Keratinocyte (primary cell): ENCODE results near the gene MARCHF10. TPM values are rescaled to one million over a fixed set of nuclear protein-coding genes. Genes with fewer than 3 reads are reported as not detected.

Experiments
- DNase-seq: peaks from one replicate; pipeline ENCODE4 v3.0.0-alpha.2; 2011; ENCODE audit warnings: low read depth, missing footprints, low spot score
- FAIRE-seq: peaks from 2 replicates; lab custom pipeline; 2011; peaks lifted over from hg19 to GRCh38; lab: Jason Lieb, UNC
- H2AFZ ChIP-seq: 2 replicates; pipeline ENCODE4 v1.6.0; 2012; ENCODE audit warnings: low read length, control low read depth, inconsistent platforms; ENCODE audit not compliant: control insufficient read depth
- H3K27ac ChIP-seq: 2 replicates; pipeline ENCODE4 v1.5.1; 2011; ENCODE audit warnings: low read length; ENCODE audit not compliant: control insufficient read depth, insufficient read depth
- H3K27me3 ChIP-seq: 3 replicates; pipeline ENCODE4 v1.6.0; 2011; ENCODE audit warnings: low read length; ENCODE audit not compliant: control insufficient read depth, insufficient read depth; ENCODE audit errors: extremely low read depth
- H3K36me3 ChIP-seq, 2 experiments: 2 replicates in 1 of 2; 3 replicates in 1 of 2; pipeline ENCODE4 v1.5.1; 2011; ENCODE audit warnings: low read length in 2 of 2, mild to moderate bottlenecking in 1 of 2; ENCODE audit not compliant: control insufficient read depth in 2 of 2, insufficient read depth in 2 of 2; ENCODE audit errors: extremely low read depth in 1 of 2
- H3K4me1 ChIP-seq: 3 replicates; pipeline ENCODE4 v1.5.1; 2011; ENCODE audit warnings: low read length; ENCODE audit not compliant: control insufficient read depth, insufficient read depth; ENCODE audit errors: extremely low read depth
- H3K4me2 ChIP-seq: 3 replicates; pipeline ENCODE4 v1.6.0; 2011; ENCODE audit warnings: low read depth, low read length; ENCODE audit not compliant: control insufficient read depth, insufficient read depth; ENCODE audit errors: extremely low read depth
- H3K4me3 ChIP-seq, 3 experiments: fragments of 200-600 bp in 1 of 3; sonication (generic) in 1 of 3; 2 replicates in 2 of 3; 3 replicates in 1 of 3; pipeline ENCODE4 v1.5.1; 2011 to 2016; ENCODE audit warnings: low read length in 3 of 3, mild to moderate bottlenecking in 3 of 3, control low read depth in 2 of 3, inconsistent platforms in 1 of 3, low read depth in 1 of 3, mixed read lengths in 1 of 3, mixed run types in 1 of 3, moderate library complexity in 1 of 3; ENCODE audit not compliant: control insufficient read depth in 2 of 3, insufficient read depth in 2 of 3; ENCODE audit errors: extremely low read depth in 1 of 3
- H3K79me2 ChIP-seq: 2 replicates; pipeline ENCODE4 v1.6.0; 2012; ENCODE audit warnings: low read length; ENCODE audit not compliant: control insufficient read depth, insufficient read depth
- H3K9ac ChIP-seq: 3 replicates; pipeline ENCODE4 v1.6.0; 2011; ENCODE audit warnings: low read length; ENCODE audit not compliant: control insufficient read depth, insufficient read depth; ENCODE audit errors: extremely low read depth
- H3K9me1 ChIP-seq: 3 replicates; pipeline ENCODE4 v1.6.0; 2011; ENCODE audit warnings: low read length; ENCODE audit not compliant: control insufficient read depth, insufficient read depth; ENCODE audit errors: extremely low read depth
- H3K9me3 ChIP-seq: 2 replicates; pipeline ENCODE4 v1.5.1; 2012; ENCODE audit warnings: low read depth, low read length; ENCODE audit not compliant: control insufficient read depth
- H4K20me1 ChIP-seq: 3 replicates; pipeline ENCODE4 v1.6.0; 2011; ENCODE audit warnings: low read length; ENCODE audit not compliant: control insufficient read depth, insufficient read depth; ENCODE audit errors: extremely low read depth
- CTCF ChIP-seq, 3 experiments: IDR thresholded peaks in 1 of 3; conservative IDR thresholded peaks in 1 of 3; optimal IDR thresholded peaks in 1 of 3; 2 replicates in 2 of 3; 3 replicates in 1 of 3; pipeline versions ENCODE3 to v1.5.1; 2011; ENCODE audit warnings: low read length in 3 of 3, mild to moderate bottlenecking in 3 of 3, moderate library complexity in 2 of 3, control low read depth in 1 of 3, inconsistent platforms in 1 of 3; ENCODE audit not compliant: insufficient read depth in 2 of 3; ENCODE audit errors: extremely low read depth in 1 of 3
- EZH2 ChIP-seq: IDR thresholded peaks from one replicate; pipeline ENCODE4 v1.6.1; 2012; ENCODE audit warnings: inconsistent platforms, mild to moderate bottlenecking, low read length, moderate library complexity
- dilution Hi-C: fragments of 300-500 bp; cut with MboI; formaldehyde crosslinking; loops from one replicate; pipeline ENCODE4 v1.7.0; 2020; ENCODE audit warnings: low sequenced_read_pairs; ENCODE audit not compliant: extremely low pct_ligation_motif_present
- polyA plus RNA-seq, 5 experiments: library from polyadenylated mRNA; depleted of rRNA in 3 of 5; stranded (reverse) in 3 of 5; stranded (forward) in 1 of 5; unstranded in 1 of 5; fragments of >200 nt; gene quantifications; 1 replicate in 1 of 5; 2 replicates in 3 of 5; 3 replicates in 1 of 5; pipeline versions ENCODE4 v1.2.1 to v1.2.3, GENCODE V29; 2011 to 2012; ENCODE audit warnings: missing spikeins in 2 of 5, low read depth in 1 of 5, low replicate concordance in 1 of 5

MARCHF10 gene
- polyA plus RNA-seq, 1 donor (not counting 4 experiments of a cell fraction or from before 2014, with no cell fraction given) = not detected

GRCh38 chr17:62657690-62658089, 150.4 kb downstream of the MARCHF10 start:
- no peak overlapping the region for H3K9ac ChIP-seq
- H4K20me1 ChIP-seq = no peaks in the 10 kb centered on the region
- dilution Hi-C loops = no loop called here
- no peak overlapping the region for H3K27ac ChIP-seq
- H3K4me2 ChIP-seq = no peak overlapping the region
- TF ChIP-seq EZH2 (no peak), CTCF (optimal IDR thresholded peaks at IDR 0.05 in 1 of 3, IDR thresholded peaks at IDR 0.05 in 1 of 3, conservative IDR thresholded peaks at IDR 0.05 in 1 of 3; ENCODE audit: extremely low read depth in 1 of 3, insufficient read depth in 2 of 3, low read length in 3 of 3) (no peak)
- DNase-seq = no peak
- no peaks in the 10 kb centered on the region for H3K4me1 ChIP-seq
- H3K27me3 ChIP-seq = no peaks in the 10 kb centered on the region
- no peak overlapping the region for H3K4me3 ChIP-seq
- no peak overlapping the region for H2AFZ ChIP-seq
- no peaks in the 10 kb centered on the region for H3K79me2 ChIP-seq
- no peaks in the 10 kb centered on the region for H3K9me1 ChIP-seq
- H3K9me3 ChIP-seq = no peaks in the 10 kb centered on the region
- peaks cover 0 to 2% of the 10 kb centered on the region in 2 experiments for H3K36me3 ChIP-seq
- FAIRE-seq = no peak

DNA sequence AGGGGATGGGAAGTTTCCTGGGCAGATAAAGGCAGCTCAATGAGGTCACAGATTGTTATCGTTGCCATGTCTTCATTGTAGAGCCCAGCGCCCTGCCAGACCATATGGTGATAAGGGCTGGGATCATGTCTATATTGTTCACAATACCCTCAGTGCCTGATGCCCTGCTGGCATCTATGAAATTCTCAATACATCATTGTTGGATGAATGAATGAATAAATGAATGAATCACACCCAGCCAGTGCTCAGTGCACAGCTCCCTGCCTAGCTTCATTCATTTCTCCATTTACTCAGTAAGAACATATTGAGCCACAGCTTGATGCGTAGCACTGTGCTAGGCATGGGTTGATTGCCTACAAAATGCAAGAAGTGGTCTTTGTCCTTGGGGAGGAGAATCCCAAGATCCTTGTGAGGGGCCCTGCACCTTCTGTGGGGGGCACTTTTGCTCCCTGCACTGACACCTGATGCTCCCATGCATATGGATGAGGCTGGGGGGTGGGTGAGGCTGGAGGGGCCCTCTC, 150.9 kb downstream of the MARCHF10 start:
- H3K9me3 ChIP-seq = no peaks in the 10 kb centered on the region
- no peak for DNase-seq
- no peaks in the 10 kb centered on the region for H3K9me1 ChIP-seq
- H3K27ac ChIP-seq = no peak overlapping the region
- H3K9ac ChIP-seq = no peak overlapping the region
- peaks cover 0 to 2% of the 10 kb centered on the region in 2 experiments for H3K36me3 ChIP-seq
- H2AFZ ChIP-seq = no peak overlapping the region
- dilution Hi-C loops = no loop called here
- FAIRE-seq = no peak
- H3K27me3 ChIP-seq = no peaks in the 10 kb centered on the region
- no peak overlapping the region for H3K4me3 ChIP-seq
- no peaks in the 10 kb centered on the region for H4K20me1 ChIP-seq
- peaks cover 2% of the 10 kb centered on the region for H3K4me1 ChIP-seq
- no peaks in the 10 kb centered on the region for H3K79me2 ChIP-seq
- TF ChIP-seq EZH2 = no peak
- no peak for TF ChIP-seq CTCF (optimal IDR thresholded peaks at IDR 0.05 in 1 of 3, IDR thresholded peaks at IDR 0.05 in 1 of 3, conservative IDR thresholded peaks at IDR 0.05 in 1 of 3; ENCODE audit: extremely low read depth in 1 of 3, insufficient read depth in 2 of 3, low read length in 3 of 3)
- no peak overlapping the region for H3K4me2 ChIP-seq
